Right lobe of liver (tissue), 4 donors: ENCODE measurements around the gene TSPAN9.

Source experiments
- CTCF ChIP-seq, 4 donors: fragments of 200-600 bp in 3 of 4; fragments of 450-650 bp in 1 of 4; IDR thresholded peaks; one replicate each; pipeline versions ENCODE4 v1.5.1 to v1.8.0; 2016 to 2022; ENCODE audit warnings: antibody characterized with exemption in 4 of 4, mild to moderate bottlenecking in 2 of 4
- POLR2A ChIP-seq: fragments of 450-650 bp; IDR thresholded peaks from one replicate; pipeline ENCODE4 v1.6.1; 2017; ENCODE audit warnings: antibody characterized with exemption, mild to moderate bottlenecking
- donor health status: DM: no; HTN: no; CAD: no.
- donor health status: DM: no; HTN: no; CAD: no.
- donor health status: DM: no; HTN: yes; CAD: no.

GRCh38 chr12:3030821-3031429 lies 46.3 kb upstream of the TSPAN9 start:
- TF ChIP-seq POLR2A (no peak), CTCF (IDR thresholded peaks at IDR 0.05) (no peak)
